ENCODE measurements around the gene VPS37C. TPM values are rescaled to one million over a fixed set of nuclear protein-coding genes. Genes with fewer than 3 reads are reported as not detected.

Gene VPS37C
- total RNA-seq, 4 donors from 2014 or later = 12.6 to 23.5 (median 18.0) TPM

DNA sequence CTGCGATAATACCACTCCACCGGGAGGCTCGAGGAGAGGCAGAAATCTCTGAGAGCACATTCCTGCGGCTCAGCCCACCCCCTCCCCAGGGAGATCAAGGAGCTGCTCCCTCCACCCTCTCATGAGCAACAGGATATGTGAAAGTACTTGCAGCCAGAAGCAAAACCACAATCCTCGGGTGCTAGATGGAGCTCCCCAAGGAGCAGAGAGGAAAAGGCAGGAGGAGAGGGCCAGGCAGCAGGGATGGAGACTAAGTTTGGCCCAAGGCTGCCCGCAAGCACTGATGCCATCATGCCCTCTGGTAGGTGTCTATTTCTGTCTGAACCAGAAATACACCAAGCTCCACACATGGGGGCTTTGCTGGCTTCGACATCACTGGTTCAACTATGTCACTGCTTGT is 22.3 kb downstream of the VPS37C start:
- no peak overlapping the region for H3K27ac ChIP-seq
- DNase-seq = no peak

DNA sequence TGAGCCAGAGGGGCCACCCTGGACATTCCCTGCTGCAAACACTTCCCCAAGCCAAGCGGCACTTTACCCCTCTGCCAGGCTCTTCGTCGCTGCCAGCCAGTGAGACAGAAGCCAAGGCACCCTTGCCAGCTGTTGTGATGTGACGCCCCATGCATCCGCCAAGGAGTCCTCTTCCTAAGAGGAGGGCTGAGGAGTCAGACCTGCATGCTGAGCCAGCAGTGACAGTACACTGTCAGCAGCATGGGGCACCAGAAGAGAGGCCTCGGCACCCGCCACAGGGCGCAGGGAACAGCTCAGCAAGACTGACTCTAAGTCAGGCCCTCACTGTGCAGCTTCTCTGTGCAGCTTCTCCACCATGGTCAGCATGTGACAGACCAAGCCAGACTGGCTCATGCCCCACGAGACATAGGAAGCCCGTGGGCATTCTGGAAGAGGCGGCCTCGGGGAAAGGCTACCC is 26.4 kb downstream of the VPS37C start:
- Histone ChIP-seq H3K27me3 (no peaks in the 10 kb centered on the region), H3K9me3 (no peaks in the 10 kb centered on the region), H3K4me1 (peaks cover 9 to 27% (median 10%) of the 10 kb centered on the region in 3 donors), H3K4me3 (no peak overlapping the region), H3K27ac (no peak overlapping the region), H3K36me3 (peaks cover 20 to 78% (median 21%) of the 10 kb centered on the region in 3 donors)
- DNase-seq = no peak
- WGBS, 2 donors = 100% methylated on average over 1 of the region's 12 CpGs; no CpG with 5 or more reads in 1 of the 2 donors
- intact Hi-C loops (cut with DNase I) = loop anchor here (10.0 kb wide), 1 partner anchor 50 kb away; no protein-coding TSS in a partner anchor
- no peak for TF ChIP-seq POLR2A (IDR thresholded peaks at IDR 0.05)
- TF ChIP-seq, protein P1, sequence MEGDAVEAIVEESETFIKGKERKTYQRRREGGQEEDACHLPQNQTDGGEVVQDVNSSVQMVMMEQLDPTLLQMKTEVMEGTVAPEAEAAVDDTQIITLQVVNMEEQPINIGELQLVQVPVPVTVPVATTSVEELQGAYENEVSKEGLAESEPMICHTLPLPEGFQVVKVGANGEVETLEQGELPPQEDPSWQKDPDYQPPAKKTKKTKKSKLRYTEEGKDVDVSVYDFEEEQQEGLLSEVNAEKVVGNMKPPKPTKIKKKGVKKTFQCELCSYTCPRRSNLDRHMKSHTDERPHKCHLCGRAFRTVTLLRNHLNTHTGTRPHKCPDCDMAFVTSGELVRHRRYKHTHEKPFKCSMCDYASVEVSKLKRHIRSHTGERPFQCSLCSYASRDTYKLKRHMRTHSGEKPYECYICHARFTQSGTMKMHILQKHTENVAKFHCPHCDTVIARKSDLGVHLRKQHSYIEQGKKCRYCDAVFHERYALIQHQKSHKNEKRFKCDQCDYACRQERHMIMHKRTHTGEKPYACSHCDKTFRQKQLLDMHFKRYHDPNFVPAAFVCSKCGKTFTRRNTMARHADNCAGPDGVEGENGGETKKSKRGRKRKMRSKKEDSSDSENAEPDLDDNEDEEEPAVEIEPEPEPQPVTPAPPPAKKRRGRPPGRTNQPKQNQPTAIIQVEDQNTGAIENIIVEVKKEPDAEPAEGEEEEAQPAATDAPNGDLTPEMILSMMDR (IDR thresholded peaks at IDR 0.05) = no peak

More for the DNA sequence above, 22.3 kb downstream of the VPS37C start:
- Histone ChIP-seq H3K4me1 (peaks cover 13 to 41% (median 20%) of the 10 kb centered on the region in 3 donors), H3K4me3 (no peak overlapping the region), H3K36me3 (peaks cover 6 to 47% (median 9%) of the 10 kb centered on the region in 3 donors), H3K9me3 (no peaks in the 10 kb centered on the region), H3K27me3 (no peaks in the 10 kb centered on the region)
- TF ChIP-seq POLR2A (IDR thresholded peaks at IDR 0.05) = no peak
- TF ChIP-seq, protein P1 (IDR thresholded peaks at IDR 0.05) = no peak
- intact Hi-C loops (cut with DNase I) = loop anchor here (10.0 kb wide), 1 partner anchor 46 kb away; no protein-coding TSS in a partner anchor
- WGBS, 2 donors = 65 to 73% methylated on average over 6 to 7 of the region's 7 CpGs

DNA sequence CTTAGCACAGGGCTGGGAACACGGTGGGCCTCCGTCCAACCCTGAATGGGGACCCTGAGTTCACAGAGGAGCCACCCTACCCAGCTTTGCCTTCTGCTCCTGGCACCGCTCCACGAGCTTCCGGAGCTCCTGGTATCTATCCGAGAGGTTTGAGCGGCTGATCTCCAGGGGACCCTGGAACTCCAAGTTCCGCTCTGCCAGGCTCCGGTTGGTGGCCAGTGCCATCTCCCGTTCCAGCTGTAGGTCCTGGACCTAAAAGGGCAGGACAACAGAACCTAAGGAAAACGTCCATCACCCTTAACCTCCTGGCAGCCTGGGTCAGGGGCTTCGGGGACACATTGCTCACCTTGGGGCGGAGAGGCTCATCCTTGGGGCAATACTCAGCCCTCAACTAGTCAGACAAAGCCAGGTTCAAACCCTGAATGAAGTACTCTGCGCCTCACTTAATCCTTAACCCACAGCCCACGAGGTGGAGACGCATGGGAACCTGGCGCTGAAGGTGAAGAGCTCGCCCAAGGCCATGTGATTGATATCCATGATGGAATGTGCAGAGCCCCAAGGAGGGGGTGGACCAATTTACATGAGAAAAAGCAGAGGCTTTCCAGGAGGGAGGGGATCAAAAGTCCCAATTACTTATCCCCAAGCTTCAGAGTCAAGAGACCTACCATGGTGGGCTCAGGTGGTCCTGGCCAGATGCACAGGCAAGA is 27.1 kb downstream of the VPS37C start:
- DNase-seq = no peak
- Histone ChIP-seq H3K27me3 (no peaks in the 10 kb centered on the region), H3K27ac (no peak overlapping the region), H3K9me3 (no peaks in the 10 kb centered on the region), H3K36me3 (peaks cover 20 to 78% (median 21%) of the 10 kb centered on the region in 3 donors), H3K4me1 (peaks cover 9 to 25% (median 10%) of the 10 kb centered on the region in 3 donors), H3K4me3 (no peak overlapping the region)
- WGBS, 2 donors = 95 to 100% methylated on average over 1 to 11 of the region's 18 CpGs
- intact Hi-C loops (cut with DNase I) = loop anchor here (10.0 kb wide), 1 partner anchor 51 kb away; no protein-coding TSS in a partner anchor
- TF ChIP-seq POLR2A (IDR thresholded peaks at IDR 0.05) = no peak
- TF ChIP-seq, protein P1 (IDR thresholded peaks at IDR 0.05) = no peak

DNA sequence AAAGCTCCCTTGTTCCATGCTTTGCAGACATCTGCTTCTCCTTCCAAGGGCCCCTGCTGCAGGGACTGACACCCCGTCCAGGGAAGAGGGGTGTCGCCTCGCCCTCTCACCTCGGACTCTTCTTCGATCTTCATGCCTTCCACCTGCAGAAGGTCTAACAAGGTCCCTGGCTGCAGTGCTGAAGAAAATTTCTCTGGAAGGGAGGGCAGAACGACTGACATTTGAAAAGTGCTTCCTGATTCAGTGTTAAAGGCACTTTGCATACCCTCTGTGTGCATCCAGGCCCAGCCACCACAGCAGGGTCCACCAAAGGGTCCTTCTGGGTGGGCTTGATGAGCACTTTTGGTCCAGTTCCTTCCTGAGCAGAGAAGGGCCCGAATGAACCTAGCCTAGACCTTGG is 28.1 kb downstream of the VPS37C start:
- H3K27ac ChIP-seq = no peak overlapping the region
- intact Hi-C loops (cut with DNase I) = loop anchor here (10.0 kb wide), 1 partner anchor 52 kb away; no protein-coding TSS in a partner anchor
- H3K4me3 ChIP-seq = no peak overlapping the region
- TF ChIP-seq POLR2A (IDR thresholded peaks at IDR 0.05) = no peak
- TF ChIP-seq, protein P1 (IDR thresholded peaks at IDR 0.05) = no peak
- DNase-seq = no peak
- peaks cover 9 to 16% (median 10%) of the 10 kb centered on the region in 3 donors for H3K4me1 ChIP-seq
- 89 to 93% methylated on average over 6 to 7 of the region's 7 CpGs for WGBS, 2 donors
- peaks cover 20 to 78% (median 21%) of the 10 kb centered on the region in 3 donors for H3K36me3 ChIP-seq
- H3K9me3 ChIP-seq = no peaks in the 10 kb centered on the region
- H3K27me3 ChIP-seq = no peaks in the 10 kb centered on the region

DNA sequence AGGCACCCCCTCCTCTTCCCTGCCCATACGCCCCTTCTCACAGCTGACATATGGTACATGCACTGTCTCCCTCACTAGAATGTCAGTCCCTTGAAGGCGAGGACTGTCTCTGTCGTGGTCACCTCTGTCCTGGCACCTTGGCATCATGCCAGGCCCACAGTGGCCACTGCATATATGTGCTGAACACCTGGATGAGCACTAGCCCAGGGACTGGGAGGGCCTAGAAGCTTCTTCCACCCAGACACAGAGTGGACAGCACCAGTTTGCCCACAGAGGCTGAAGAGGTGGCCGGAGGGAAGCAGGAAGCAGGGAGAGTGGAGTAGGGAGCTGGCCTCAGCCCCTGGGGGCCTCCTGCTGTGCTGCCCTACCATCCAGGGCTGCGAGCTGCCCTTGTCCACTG is 28.6 kb downstream of the VPS37C start:
- no peak for DNase-seq
- Histone ChIP-seq H3K27ac (no peak overlapping the region), H3K36me3 (peaks cover 20 to 78% (median 21%) of the 10 kb centered on the region in 3 donors), H3K9me3 (no peaks in the 10 kb centered on the region), H3K4me1 (peaks cover 9 to 16% (median 10%) of the 10 kb centered on the region in 3 donors), H3K27me3 (no peaks in the 10 kb centered on the region), H3K4me3 (no peak overlapping the region)
- no peak for TF ChIP-seq POLR2A (IDR thresholded peaks at IDR 0.05)
- TF ChIP-seq, protein P1 (IDR thresholded peaks at IDR 0.05) = no peak
- 79 to 82% methylated on average over 2 to 4 of the region's 5 CpGs for WGBS, 2 donors
- intact Hi-C loops (cut with DNase I) = loop anchor here (10.0 kb wide), 1 partner anchor 52 kb away; no protein-coding TSS in a partner anchor

Measured in esophagus squamous epithelium (tissue), 5 donors.